K562 (cell line): ENCODE measurements around the gene CD4. TPM values are rescaled to one million over a fixed set of nuclear protein-coding genes. Genes with fewer than 3 reads are reported as not detected.

Experiments used
- BCOR ChIP-seq: fragments of 450-650 bp; IDR thresholded peaks from 2 replicates; pipeline ENCODE4 v1.6.1; 2016
- CREM ChIP-seq: IDR thresholded peaks from 2 replicates; pipeline ENCODE4 v1.6.1; 2014; ENCODE audit warnings: antibody characterized with exemption, low read depth
- EGR1 ChIP-seq: fragments of 450-650 bp; conservative IDR thresholded peaks from 2 replicates; pipeline ENCODE4 v1.6.1; 2017; ENCODE audit warnings: mild to moderate bottlenecking
- HDAC1 ChIP-seq, 2 experiments: fragments of 450-650 bp; IDR thresholded peaks; 2 replicates each; pipeline ENCODE4 v1.6.1; 2016 to 2017; ENCODE audit warnings: inconsistent platforms in 1 of 2, mild to moderate bottlenecking in 1 of 2, moderate library complexity in 1 of 2
- JUN ChIP-seq, 2 experiments: sonication (generic) in 1 of 2; formaldehyde crosslinking in 1 of 2; IDR thresholded peaks; 2 replicates each; pipeline versions ENCODE4 v1.6.1 to v1.8.0; 2012 to 2022; ENCODE audit warnings: borderline replicate concordance in 2 of 2, mild to moderate bottlenecking in 2 of 2, improper control_type of control experiment in 1 of 2, low read depth in 1 of 2, low read length in 1 of 2, missing genetic modification reagents in 1 of 2
- KAT2B ChIP-seq: IDR thresholded peaks from one replicate; pipeline ENCODE4 v1.6.1; 2012; ENCODE audit warnings: low read depth, mild to moderate bottlenecking, control low read depth, inconsistent platforms, low read length, moderate library complexity
- KDM5B ChIP-seq: fragments of 200-600 bp; sonication (generic); IDR thresholded peaks from 2 replicates; pipeline ENCODE4 v1.6.1; 2012; ENCODE audit warnings: low read depth, mild to moderate bottlenecking, moderate library complexity, low read length, control low read depth, inconsistent platforms; ENCODE audit not compliant: insufficient replicate concordance
- MAZ ChIP-seq, 2 experiments: fragments of 450-650 bp in 1 of 2; sonication (generic) in 1 of 2; formaldehyde crosslinking; IDR thresholded peaks in 1 of 2; conservative IDR thresholded peaks in 1 of 2; 2 replicates each; pipeline versions ENCODE4 v1.4.0 to v1.5.0; 2020; ENCODE audit warnings: mild to moderate bottlenecking in 1 of 2, missing genetic modification reagents in 1 of 2
- MCM3 ChIP-seq: fragments of 450-650 bp; IDR thresholded peaks from 2 replicates; pipeline ENCODE4 v1.6.1; 2016
- NFRKB ChIP-seq: fragments of 450-650 bp; IDR thresholded peaks from 2 replicates; pipeline ENCODE4 v1.6.1; 2016; ENCODE audit warnings: low read depth
- NKRF ChIP-seq: fragments of 450-650 bp; IDR thresholded peaks from 2 replicates; pipeline ENCODE4 v1.6.1; 2016; ENCODE audit warnings: borderline replicate concordance
- NR0B1 ChIP-seq: fragments of 450-650 bp; IDR thresholded peaks from one replicate; pipeline ENCODE4 v1.6.1; 2018; ENCODE audit warnings: mild to moderate bottlenecking, moderate library complexity; ENCODE audit not compliant: partially characterized antibody
- RB1 ChIP-seq: fragments of 450-650 bp; IDR thresholded peaks from 2 replicates; pipeline ENCODE4 v1.6.1; 2017; ENCODE audit warnings: low read depth, mild to moderate bottlenecking
- RBFOX2 ChIP-seq: fragments of 200-400 bp; formaldehyde crosslinking; IDR thresholded peaks from 2 replicates; pipeline ENCODE4 v1.6.1; 2017; ENCODE audit warnings: low read depth, mild to moderate bottlenecking, low read length, moderate library complexity
- RUNX1 ChIP-seq: sonication (generic); IDR thresholded peaks from 2 replicates; pipeline ENCODE4 v1.6.1; 2016; ENCODE audit warnings: antibody characterized with exemption, low read depth
- SNIP1 ChIP-seq: fragments of 450-650 bp; IDR thresholded peaks from 2 replicates; pipeline ENCODE4 v1.7.1; 2017; ENCODE audit warnings: low read depth, mild to moderate bottlenecking
- SUPT5H ChIP-seq: fragments of 450-650 bp; IDR thresholded peaks from 2 replicates; pipeline ENCODE4 v1.6.1; 2016
- TEAD2 ChIP-seq: fragments of 450-650 bp; IDR thresholded peaks from 2 replicates; pipeline ENCODE4 v1.6.1; 2016; ENCODE audit warnings: missing genetic modification characterization, control low read depth, missing compliant biosample characterization
- USF1 ChIP-seq: sonication (generic); formaldehyde crosslinking; IDR thresholded peaks from 2 replicates; pipeline ENCODE4 v1.9.0; 2022; ENCODE audit warnings: mild to moderate bottlenecking, missing genetic modification reagents
- ZNF121 ChIP-seq: sonication (generic); formaldehyde crosslinking; conservative IDR thresholded peaks from 2 replicates; pipeline ENCODE4 v1.8.0; 2022; ENCODE audit warnings: missing genetic modification reagents
- ZNF134 ChIP-seq: fragments of 250-450 bp; sonication (Bioruptor Pico); conservative IDR thresholded peaks from 2 replicates; pipeline ENCODE4 v1.4.0; 2020
- ZNF512 ChIP-seq: IDR thresholded peaks from 2 replicates; pipeline ENCODE4 v1.6.1; 2016; ENCODE audit warnings: missing genetic modification characterization, missing compliant biosample characterization
- ZZZ3 ChIP-seq: fragments of 450-650 bp; IDR thresholded peaks from 2 replicates; pipeline ENCODE4 v1.6.1; 2016; ENCODE audit warnings: antibody characterized with exemption, mild to moderate bottlenecking, moderate library complexity
- polyA plus RNA-seq, 8 experiments: library from polyadenylated mRNA; depleted of rRNA in 4 of 8; stranded (reverse) in 5 of 8; unstranded in 3 of 8; fragments of >200 nt; fragmentation: Nextera tagmentation in 2 of 8; fragmentation: Illumina TruSeq in 1 of 8; extraction: Ambion mirVana in 2 of 8; extraction: Trizol in 1 of 8; gene quantifications; 2 replicates each; pipeline versions ENCODE4 v1.2.1 to v1.2.3, GENCODE V29; 2011 to 2014; ENCODE audit warnings: inconsistent platforms in 1 of 8, missing spikeins in 1 of 8
- total RNA-seq, 7 experiments: library from RNA; depleted of rRNA in 6 of 7; stranded (reverse); fragments of >200 nt in 6 of 7; fragmentation: Illumina TruSeq in 2 of 7; extraction: Trizol in 2 of 7; gene quantifications; 2 replicates each; pipeline versions ENCODE4 v1.2.1 to v1.2.3, GENCODE V29; 2011 to 2021; ENCODE audit warnings: low replicate concordance in 1 of 7

CD4 gene
- total and polyA plus RNA-seq, 9 of the 15 experiments (the other 6 are each of a cell fraction or from before 2014, with no cell fraction given): 0.06 to 0.27 (median 0.09) TPM; not detected in 5

- TF ChIP-seq EGR1 (peak; percentile 99), MAZ (CRISPR knock-in tag; conservative IDR thresholded peaks at IDR 0.05 in 1 of 2, IDR thresholded peaks at IDR 0.05 in 1 of 2) (peak in 1 of 2 experiments; percentile 53; a peak in 2 of 4 replicates), SNIP1 (no peak), KDM5B (peak; percentile 32), ZNF134 (no peak), CREM (peak; percentile 31; the same call in 1 of the 2 replicates), JUN (IDR thresholded peaks at IDR 0.05; ENCODE audit: borderline replicate concordance, low read depth, low read length) (no peak), JUN (CRISPR knock-in tag; IDR thresholded peaks at IDR 0.05; ENCODE audit: borderline replicate concordance) (no peak), RB1 (peak; percentile 14; the same call in 1 of the 2 replicates), ZNF121 (no peak), BCOR (peak; percentile 40; the same call in 1 of the 2 replicates), USF1 (no peak), KAT2B (no peak), NKRF (peak; percentile 45; the same call in 1 of the 2 replicates), TEAD2 (no peak), MCM3 (no peak), NR0B1 (no peak), RBFOX2 (peak; percentile 78; the same call in 1 of the 2 replicates), HDAC1 (IDR thresholded peaks at IDR 0.05) (peak in 1 of 2 experiments; percentile 52; a peak in 1 of 4 replicates), NFRKB (peak; percentile 75), RUNX1 (no peak), SUPT5H (peak; percentile 63), ZNF512 (tag) (no peak), ZZZ3 (no peak)
Measured at GRCh38 chr12:6828781-6829535, 39.6 kb downstream of the CD4 start (continued).
